B cell (primary cell): ENCODE measurements around the gene FHIT.

Experiments
- CTCF ChIP-seq: fragments of 200-600 bp; IDR thresholded peaks from one replicate; pipeline ENCODE4 v1.8.0; 2022; ENCODE audit warnings: antibody characterized with exemption, mild to moderate bottlenecking
- EZH2 ChIP-seq: IDR thresholded peaks from 2 replicates; pipeline ENCODE4 v1.6.1; 2012; ENCODE audit warnings: borderline replicate concordance, low read depth, mild to moderate bottlenecking, moderate library complexity, low read length; ENCODE audit not compliant: insufficient read depth, poor library complexity, severe bottlenecking

- TF ChIP-seq CTCF (no peak), EZH2 (no peak)
Measured at GRCh38 chr3:59810606-59811005, 1440.6 kb downstream of the FHIT start.
